ENCODE measurements around the gene CLCF1.
"Not testable (repeated sequence)": the region's sequence is repeated elsewhere in the genome, so short reads cannot be mapped to it uniquely, and the experiment has no call there.

The CLCF1 gene

GRCh38 chr11:67408437-67409200, 35.2 kb upstream of the CLCF1 start:
- no peak for DNase-seq (ENCODE audit: low spot score)

GRCh38 chr11:67407688-67408163, 34.3 kb upstream of the CLCF1 start:
- DNase-seq (ENCODE audit: low spot score), result no peak

GRCh38 chr11:67406969-67407687, 33.7 kb upstream of the CLCF1 start:
- no peak for DNase-seq (ENCODE audit: low spot score)

GRCh38 chr11:67406420-67406968, 33.1 kb upstream of the CLCF1 start:
- DNase-seq (ENCODE audit: low spot score), result no peak

GRCh38 chr11:67405688-67406339, 32.4 kb upstream of the CLCF1 start:
- no peak for DNase-seq (ENCODE audit: low spot score)

- no peak for DNase-seq (ENCODE audit: low spot score)
Observed at GRCh38 chr11:67405196-67405567, 31.8 kb upstream of the CLCF1 start.

GRCh38 chr11:67404515-67405195, 31.3 kb upstream of the CLCF1 start:
- no peak for DNase-seq (ENCODE audit: low spot score)

GRCh38 chr11:67403085-67403484, 29.7 kb upstream of the CLCF1 start:
- DNase-seq (ENCODE audit: low spot score), result not testable (repeated sequence)

GRCh38 chr11:67402192-67402839, 28.9 kb upstream of the CLCF1 start:
- DNase-seq (ENCODE audit: low spot score), result not testable (repeated sequence)

- peak; percentile 91 for DNase-seq (ENCODE audit: low spot score)
Observed at GRCh38 chr11:67401495-67402191, 28.2 kb upstream of the CLCF1 start, which contains the start of gene PPP1CA. PPP1CA (minus strand) TSS chr11:67401858; CDS start chr11:67401782, 76 bp downstream.

GRCh38 chr11:67400942-67401494, 27.6 kb upstream of the CLCF1 start:
- no peak for DNase-seq (ENCODE audit: low spot score)

- DNase-seq (ENCODE audit: low spot score), result no peak
Observed at GRCh38 chr11:67400251-67400941, 27.0 kb upstream of the CLCF1 start.

GRCh38 chr11:67398661-67399563, 25.5 kb upstream of the CLCF1 start:
- no peak for DNase-seq (ENCODE audit: low spot score)

- no peak for DNase-seq (ENCODE audit: low spot score)
Observed at GRCh38 chr11:67397986-67398660, 24.7 kb upstream of the CLCF1 start.

- no peak for DNase-seq (ENCODE audit: low spot score)
Observed at GRCh38 chr11:67397536-67397935, 24.1 kb upstream of the CLCF1 start.

- no peak for DNase-seq (ENCODE audit: low spot score)
Observed at GRCh38 chr11:67396587-67397389, 23.4 kb upstream of the CLCF1 start.

GRCh38 chr11:67396259-67396581, 22.8 kb upstream of the CLCF1 start:
- DNase-seq (ENCODE audit: low spot score), result no peak

All from LoVo (cell line).